H9 (cell line): ENCODE measurements around the gene MUC5B. TPM values are rescaled to one million over a fixed set of nuclear protein-coding genes. Genes with fewer than 3 reads are reported as not detected.

Source experiments
- DNase-seq: peaks from one replicate; pipeline ENCODE4 v3.0.0-alpha.2; 2017
- H2AFZ ChIP-seq: one replicate; pipeline ENCODE4 v1.6.1; 2013; ENCODE audit warnings: mild to moderate bottlenecking, low read length, control low read depth, moderate library complexity
- H2AK5ac ChIP-seq: 2 replicates; pipeline ENCODE4 v1.6.1; 2013; ENCODE audit warnings: low read length, control low read depth, mixed read lengths; ENCODE audit not compliant: insufficient read length
- H2BK120ac ChIP-seq: one replicate; pipeline ENCODE4 v1.6.1; 2013; ENCODE audit warnings: low read depth, mild to moderate bottlenecking, low read length, control low read depth, inconsistent platforms; ENCODE audit not compliant: poor library complexity, severe bottlenecking
- H2BK12ac ChIP-seq: 2 replicates; pipeline ENCODE4 v1.6.1; 2013; ENCODE audit warnings: low read length, control low read depth, mixed read lengths, low read depth; ENCODE audit not compliant: insufficient read length
- H2BK15ac ChIP-seq: 2 replicates; pipeline ENCODE4 v1.6.1; 2013; ENCODE audit warnings: low read depth, low read length, control low read depth
- H2BK20ac ChIP-seq: one replicate; pipeline ENCODE4 v1.6.1; 2013; ENCODE audit warnings: low read depth, mild to moderate bottlenecking, low read length, control low read depth, inconsistent platforms; ENCODE audit not compliant: poor library complexity, severe bottlenecking
- H2BK5ac ChIP-seq: 2 replicates; pipeline ENCODE4 v1.6.1; 2013; ENCODE audit warnings: low read length, control low read depth, mixed read lengths; ENCODE audit not compliant: insufficient read length
- H3K14ac ChIP-seq: 2 replicates; pipeline ENCODE4 v1.6.1; 2013; ENCODE audit warnings: low read length, control low read depth; ENCODE audit not compliant: insufficient read depth
- H3K18ac ChIP-seq: 2 replicates; pipeline ENCODE4 v1.6.1; 2013; ENCODE audit warnings: low read depth, mild to moderate bottlenecking, mixed read lengths, low read length, control low read depth; ENCODE audit not compliant: insufficient read length
- H3K23ac ChIP-seq: 2 replicates; pipeline ENCODE4 v1.6.1; 2013; ENCODE audit warnings: low read length, control low read depth, mixed read lengths, low read depth; ENCODE audit not compliant: insufficient read length
- H3K23me2 ChIP-seq: 2 replicates; pipeline ENCODE4 v1.6.1; 2013; ENCODE audit warnings: low read depth, mild to moderate bottlenecking, mixed read lengths, low read length, control low read depth; ENCODE audit not compliant: insufficient read length, poor library complexity, severe bottlenecking
- H3K27ac ChIP-seq: 2 replicates; pipeline ENCODE4 v1.5.1; 2013; ENCODE audit warnings: low read length, control low read depth, mixed read lengths, low read depth; ENCODE audit not compliant: insufficient read length
- H3K27me3 ChIP-seq: 2 replicates; pipeline ENCODE4 v1.6.1; 2013; ENCODE audit warnings: low read length, control low read depth, inconsistent platforms; ENCODE audit not compliant: insufficient read depth
- H3K4ac ChIP-seq: 2 replicates; pipeline ENCODE4 v1.6.1; 2013; ENCODE audit warnings: low read depth, mild to moderate bottlenecking, control low read depth, inconsistent platforms, low read length, moderate library complexity
- H3K4me1 ChIP-seq: 2 replicates; pipeline ENCODE4 v1.6.1; 2013; ENCODE audit warnings: low read length, control low read depth, inconsistent platforms; ENCODE audit not compliant: insufficient read depth
- H3K4me2 ChIP-seq: 2 replicates; pipeline ENCODE4 v1.6.1; 2013; ENCODE audit warnings: low read length, control low read depth, mixed read lengths; ENCODE audit not compliant: insufficient read length, insufficient read depth
- H3K56ac ChIP-seq: 2 replicates; pipeline ENCODE4 v1.6.1; 2013; ENCODE audit warnings: low read depth, mild to moderate bottlenecking, mixed read lengths, low read length, control low read depth; ENCODE audit not compliant: insufficient read length
- H3K79me1 ChIP-seq: 2 replicates; pipeline ENCODE4 v1.6.1; 2013; ENCODE audit warnings: low read depth, mild to moderate bottlenecking, moderate library complexity, low read length, control low read depth, inconsistent platforms; ENCODE audit not compliant: insufficient read depth, poor library complexity, severe bottlenecking
- H3K79me2 ChIP-seq: 2 replicates; pipeline ENCODE4 v1.6.1; 2013; ENCODE audit warnings: low read length, control low read depth, inconsistent platforms; ENCODE audit not compliant: insufficient read depth
- H3K9ac ChIP-seq: 2 replicates; pipeline ENCODE4 v1.6.1; 2013; ENCODE audit warnings: low read length, control low read depth, mixed read lengths; ENCODE audit not compliant: insufficient read length; ENCODE audit errors: extremely low read depth
- H3K9me3 ChIP-seq: one replicate; pipeline ENCODE4 v1.6.1; 2013; ENCODE audit warnings: low read depth, low read length, inconsistent platforms; ENCODE audit not compliant: control insufficient read depth
- H3T11ph ChIP-seq: one replicate; pipeline ENCODE4 v1.6.1; 2013; ENCODE audit warnings: mild to moderate bottlenecking, low read length, control low read depth, inconsistent platforms
- H4K20me1 ChIP-seq: one replicate; pipeline ENCODE4 v1.6.1; 2013; ENCODE audit not compliant: control insufficient read depth, insufficient read length, insufficient read depth
- H4K5ac ChIP-seq: 2 replicates; pipeline ENCODE4 v1.6.1; 2013; ENCODE audit warnings: low read depth, mild to moderate bottlenecking, mixed read lengths, low read length, control low read depth; ENCODE audit not compliant: insufficient read length
- H4K8ac ChIP-seq: replicated peaks from 2 replicates; pipeline ENCODE4 v1.6.1; 2013; ENCODE audit warnings: low read length, control low read depth, mixed read lengths, low read depth; ENCODE audit not compliant: insufficient read length
- H4K91ac ChIP-seq: 2 replicates; pipeline ENCODE4 v1.6.1; 2013; ENCODE audit warnings: low read depth, mild to moderate bottlenecking, moderate library complexity, mixed read lengths, low read length, control low read depth; ENCODE audit not compliant: insufficient read length
- H3K27ac Mint-ChIP-seq, 3 experiments: 2 replicates in 2 of 3; 3 replicates in 1 of 3; pipeline ENCODE4 v1.8.0; 2020 to 2021; ENCODE audit warnings: mixed read lengths in 3 of 3, mild to moderate bottlenecking in 1 of 3, moderate library complexity in 1 of 3
- H3K27me3 Mint-ChIP-seq: 2 replicates; pipeline ENCODE4 v1.8.0; 2021; ENCODE audit warnings: low read depth, mild to moderate bottlenecking, moderate library complexity, mixed read lengths
- H3K36me3 Mint-ChIP-seq, 3 experiments: 2 replicates in 2 of 3; 3 replicates in 1 of 3; pipeline ENCODE4 v1.8.0; 2020 to 2021; ENCODE audit warnings: low read depth in 3 of 3, mixed read lengths in 3 of 3; ENCODE audit not compliant: insufficient read depth in 1 of 3
- H3K4me1 Mint-ChIP-seq, 2 experiments: 2 replicates each; pipeline ENCODE4 v1.8.0; 2020; ENCODE audit warnings: mixed read lengths in 2 of 2
- H3K4me3 Mint-ChIP-seq, 2 experiments: 2 replicates in 1 of 2; 3 replicates in 1 of 2; pipeline ENCODE4 v1.8.0; 2020 to 2021; ENCODE audit warnings: mild to moderate bottlenecking in 2 of 2, mixed read lengths in 2 of 2, moderate library complexity in 1 of 2
- H3K9me3 Mint-ChIP-seq, 2 experiments: 2 replicates in 1 of 2; 3 replicates in 1 of 2; pipeline ENCODE4 v1.8.0; 2020; ENCODE audit warnings: mild to moderate bottlenecking in 2 of 2, mixed read lengths in 2 of 2, moderate library complexity in 1 of 2
- CTCF ChIP-seq: fragments of 200-600 bp; sonication (generic); conservative IDR thresholded peaks from 3 replicates; pipeline ENCODE4 v1.8.0; 2021; ENCODE audit warnings: antibody characterized with exemption, mild to moderate bottlenecking
- WGBS: extraction: QIAGEN DNeasy Blood & Tissue Kit; methylation state at CpG from one replicate; pipeline ENCODE4 v1.1.7; 2013; ENCODE audit warnings: missing lambda C conversion rate, low lambda C conversion rate, mixed read lengths; ENCODE audit not compliant: insufficient read length; ENCODE audit errors: extremely low coverage; 5-methylcytosine and 5-hydroxymethylcytosine counted together
- total RNA-seq: library from RNA; stranded (reverse); gene quantifications from 2 replicates; pipeline ENCODE4 v1.2.1, GENCODE V29; 2021

Gene MUC5B
- total RNA-seq, 1 experiment from 2014 or later: not detected

GRCh38 chr11:1179641-1180040 lies 43.2 kb upstream of the MUC5B start:
- Mint-ChIP-seq H3K27me3 (peaks cover 4% of the 10 kb centered on the region), H3K9me3 (peaks cover 11 to 45% of the 10 kb centered on the region in 2 experiments), H3K4me1 (no peaks in the 10 kb centered on the region), H3K36me3 (peaks cover 0 to 5% (median 5%) of the 10 kb centered on the region in 3 experiments; a peak in 2 of 7 replicates), H3K27ac (no peak overlapping the region), H3K4me3 (no peak overlapping the region)
- Histone ChIP-seq H4K20me1 (no peaks in the 10 kb centered on the region), H4K5ac (no peak overlapping the region), H2BK120ac (no peak overlapping the region), H3K23me2 (no peaks in the 10 kb centered on the region), H2AFZ (no peak overlapping the region), H3K27me3 (no peaks in the 10 kb centered on the region), H3K4ac (no peak overlapping the region), H3K56ac (no peak overlapping the region), H3K14ac (no peak overlapping the region), H4K91ac (no peak overlapping the region), H2BK15ac (no peak overlapping the region), H3T11ph (no peak overlapping the region), H4K8ac (no peak overlapping the region), H3K4me2 (no peak overlapping the region), H3K4me1 (no peaks in the 10 kb centered on the region), H3K18ac (no peak overlapping the region), H3K9ac (no peak overlapping the region), H2AK5ac (no peak overlapping the region), H3K9me3 (no peaks in the 10 kb centered on the region), H2BK20ac (no peak overlapping the region), H3K79me2 (no peaks in the 10 kb centered on the region; the same call in 1 of the 2 replicates), H3K79me1 (no peaks in the 10 kb centered on the region), H3K27ac (no peak overlapping the region), H2BK5ac (no peak overlapping the region), H3K23ac (no peak overlapping the region), H2BK12ac (no peak overlapping the region)
- no peak for DNase-seq
- no peak for TF ChIP-seq CTCF
- WGBS: no CpG with 5 or more reads among the region's 17 CpGs
